HEK293T (cell line): Measurements from ENCODE around the gene RUVBL1.

Experiments
- ARNT ChIP-seq: fragments of 450-650 bp; IDR thresholded peaks from 2 replicates; pipeline ENCODE4 v1.6.1; 2017; ENCODE audit warnings: mild to moderate bottlenecking
- BHLHE40 ChIP-seq: fragments of 450-650 bp; IDR thresholded peaks from 2 replicates; pipeline ENCODE4 v1.6.1; 2016; ENCODE audit warnings: mild to moderate bottlenecking, moderate library complexity, borderline replicate concordance
- ELF4 ChIP-seq: fragments of 450-650 bp; IDR thresholded peaks from 2 replicates; pipeline ENCODE4 v1.6.1; 2017; ENCODE audit warnings: antibody characterized with exemption
- FOXA1 ChIP-seq: fragments of 450-650 bp; IDR thresholded peaks from 2 replicates; pipeline ENCODE4 v1.6.1; 2016; ENCODE audit warnings: mild to moderate bottlenecking
- FOXK2 ChIP-seq: fragments of 450-650 bp; IDR thresholded peaks from 2 replicates; pipeline ENCODE4 v1.6.1; 2016; ENCODE audit warnings: mild to moderate bottlenecking
- FOXM1 ChIP-seq: fragments of 450-650 bp; IDR thresholded peaks from 2 replicates; pipeline ENCODE4 v1.6.1; 2017; ENCODE audit warnings: mild to moderate bottlenecking, borderline replicate concordance
- HDGF ChIP-seq: fragments of 450-650 bp; IDR thresholded peaks from 2 replicates; pipeline ENCODE4 v1.6.1; 2017; ENCODE audit warnings: antibody characterized with exemption, borderline replicate concordance
- L3MBTL2 ChIP-seq: fragments of 450-650 bp; conservative IDR thresholded peaks from 2 replicates; pipeline ENCODE4 v1.6.1; 2016; ENCODE audit warnings: mild to moderate bottlenecking
- NFRKB ChIP-seq: fragments of 450-650 bp; IDR thresholded peaks from 2 replicates; pipeline ENCODE4 v1.6.1; 2016; ENCODE audit warnings: mild to moderate bottlenecking, moderate library complexity
- PKNOX1 ChIP-seq: fragments of 450-650 bp; IDR thresholded peaks from 2 replicates; pipeline ENCODE4 v1.6.1; 2016
- SP1 ChIP-seq: fragments of 450-650 bp; IDR thresholded peaks from 2 replicates; pipeline ENCODE4 v1.6.1; 2017
- SUZ12 ChIP-seq: fragments of 450-650 bp; IDR thresholded peaks from 2 replicates; pipeline ENCODE4 v1.6.1; 2016; ENCODE audit warnings: mild to moderate bottlenecking
- TARDBP ChIP-seq: fragments of 450-650 bp; IDR thresholded peaks from 2 replicates; pipeline ENCODE4 v1.6.1; 2016
- ZNF384 ChIP-seq: fragments of 450-650 bp; IDR thresholded peaks from 2 replicates; pipeline ENCODE4 v1.6.1; 2016

- TF ChIP-seq PKNOX1 (no peak), BHLHE40 (no peak), FOXK2 (no peak), ELF4 (no peak), NFRKB (no peak), SP1 (no peak), ZNF384 (no peak), FOXM1 (no peak), SUZ12 (no peak), TARDBP (no peak), FOXA1 (no peak), L3MBTL2 (no peak), HDGF (no peak), ARNT (no peak)
These were observed 42.4 kb downstream of the RUVBL1 start for GRCh38 chr3:128081226-128081625.
